H1 (cell line): ENCODE results near the gene ZNF629. TPM values are rescaled to one million over a fixed set of nuclear protein-coding genes. Genes with fewer than 3 reads are reported as not detected.

ENCODE experiments used
- CTCF ChIA-PET: fragments of 300-600 bp; sonication (Branson Sonifier 250); formaldehyde crosslinking; loops from one replicate; lab custom pipeline; 2021; ENCODE audit not compliant: partially characterized antibody; lab: Charles Lee
- POLR2A ChIA-PET: fragments of 300-600 bp; sonication (Branson Sonifier 250); formaldehyde crosslinking; loops from one replicate; lab custom pipeline; 2021; ENCODE audit warnings: inconsistent platforms; ENCODE audit not compliant: partially characterized antibody; lab: Charles Lee
- DNase-seq, 2 experiments: peaks; one replicate each; pipeline versions ENCODE4 v3.0.0 to v3.0.0-alpha.2; 2010 to 2022; ENCODE audit warnings: low spot score in 2 of 2, low read depth in 1 of 2, mixed read lengths in 1 of 2
- FAIRE-seq: peaks from 2 replicates; lab custom pipeline; 2011; peaks lifted over from hg19 to GRCh38; lab: Jason Lieb, UNC
- H2AFZ ChIP-seq: 2 replicates; pipeline ENCODE4 v1.8.1; 2012; ENCODE audit warnings: low read length, inconsistent platforms
- H2AK5ac ChIP-seq: 2 replicates; pipeline ENCODE4 v1.6.1; 2013; ENCODE audit warnings: low read depth, low read length
- H2BK120ac ChIP-seq: replicated peaks from 2 replicates; pipeline ENCODE3; 2013; ENCODE audit warnings: low read depth, low read length, inconsistent platforms
- H2BK12ac ChIP-seq: 2 replicates; pipeline ENCODE4 v1.6.1; 2013; ENCODE audit warnings: low read depth, low read length
- H2BK15ac ChIP-seq: 2 replicates; pipeline ENCODE4 v1.6.1; 2013; ENCODE audit warnings: low read length
- H2BK20ac ChIP-seq: 2 replicates; pipeline ENCODE4 v1.6.1; 2013; ENCODE audit warnings: low read length
- H2BK5ac ChIP-seq: 2 replicates; pipeline ENCODE4 v1.6.1; 2013; ENCODE audit warnings: low read depth, low read length
- H3K14ac ChIP-seq: 2 replicates; pipeline ENCODE4 v1.6.1; 2013; ENCODE audit warnings: inconsistent platforms; ENCODE audit not compliant: insufficient read length
- H3K18ac ChIP-seq: 2 replicates; pipeline ENCODE4 v1.6.1; 2013; ENCODE audit warnings: low read length; ENCODE audit errors: extremely low read depth
- H3K23ac ChIP-seq: 2 replicates; pipeline ENCODE4 v1.6.1; 2013; ENCODE audit warnings: inconsistent platforms; ENCODE audit not compliant: insufficient read length
- H3K23me2 ChIP-seq: 2 replicates; pipeline ENCODE4 v1.6.1; 2013; ENCODE audit warnings: low read depth, low read length
- H3K27ac ChIP-seq: 2 replicates; pipeline ENCODE4 v1.6.1; 2011; ENCODE audit warnings: low read depth, low read length, inconsistent platforms
- H3K27me3 ChIP-seq, 4 experiments: replicated peaks in 1 of 4; 1 replicate in 1 of 4; 2 replicates in 3 of 4; pipeline versions ENCODE4 v1.6.1 to v1.8.1; 2011 to 2013; ENCODE audit warnings: low read length in 3 of 4, mild to moderate bottlenecking in 3 of 4, inconsistent platforms in 2 of 4, mixed read lengths in 2 of 4, moderate library complexity in 1 of 4; ENCODE audit not compliant: control insufficient read depth in 3 of 4, insufficient read depth in 3 of 4; ENCODE audit errors: extremely low read depth in 1 of 4
- H3K36me3 ChIP-seq, 4 experiments: 2 replicates each; pipeline versions ENCODE4 v1.6.1 to v1.8.1; 2011 to 2013; ENCODE audit warnings: mild to moderate bottlenecking in 4 of 4, low read length in 3 of 4, moderate library complexity in 2 of 4, control low read depth in 1 of 4, inconsistent platforms in 1 of 4; ENCODE audit not compliant: insufficient read depth in 4 of 4, control insufficient read depth in 2 of 4
- H3K4ac ChIP-seq: replicated peaks from 2 replicates; pipeline ENCODE3; 2013; ENCODE audit warnings: low read length, low read depth, mixed read lengths, inconsistent platforms; ENCODE audit not compliant: insufficient read length
- H3K4me1 ChIP-seq, 4 experiments: replicated peaks in 1 of 4; 1 replicate in 1 of 4; 2 replicates in 3 of 4; pipeline versions ENCODE4 v1.6.1 to v1.8.1; 2011 to 2013; ENCODE audit warnings: low read length in 3 of 4, inconsistent platforms in 2 of 4, mixed read lengths in 1 of 4; ENCODE audit not compliant: insufficient read depth in 4 of 4, control insufficient read depth in 3 of 4
- H3K4me2 ChIP-seq, 2 experiments: 2 replicates each; pipeline versions ENCODE4 v1.6.1 to v1.8.1; 2011 to 2013; ENCODE audit warnings: low read depth in 2 of 2, low read length in 2 of 2, control low read depth in 1 of 2, inconsistent platforms in 1 of 2, mild to moderate bottlenecking in 1 of 2; ENCODE audit not compliant: insufficient read depth in 1 of 2
- H3K4me3 ChIP-seq, 4 experiments: fragments of 200-600, 300-600 bp in 1 of 4; sonication (generic), shearing (Covaris generic), sonication (Bioruptor Twin) in 1 of 4; 2 replicates each; pipeline versions ENCODE4 v1.5.1 to v1.8.1; 2011 to 2016; ENCODE audit warnings: low read length in 4 of 4, low read depth in 3 of 4, control low read depth in 2 of 4, inconsistent platforms in 2 of 4, mild to moderate bottlenecking in 2 of 4, mixed read lengths in 1 of 4, moderate library complexity in 1 of 4; ENCODE audit not compliant: insufficient read depth in 2 of 4; ENCODE audit errors: extremely low read depth in 1 of 4
- H3K56ac ChIP-seq: replicated peaks from 2 replicates; pipeline ENCODE3; 2013; ENCODE audit warnings: low read depth, mild to moderate bottlenecking, mixed read lengths, low read length, inconsistent platforms; ENCODE audit not compliant: insufficient read length
- H3K79me1 ChIP-seq: 2 replicates; pipeline ENCODE4 v1.6.1; 2013; ENCODE audit warnings: low read depth, low read length, control low read depth
- H3K79me2 ChIP-seq, 2 experiments: 2 replicates each; pipeline versions ENCODE4 v1.6.1 to v1.8.1; 2012 to 2013; ENCODE audit warnings: low read length in 2 of 2, mild to moderate bottlenecking in 2 of 2, inconsistent platforms in 1 of 2; ENCODE audit not compliant: insufficient read depth in 2 of 2, control insufficient read depth in 1 of 2
- H3K9ac ChIP-seq, 4 experiments: replicated peaks in 1 of 4; 1 replicate in 1 of 4; 2 replicates in 3 of 4; pipeline versions ENCODE4 v1.6.1 to v1.8.1; 2011 to 2013; ENCODE audit warnings: low read depth in 3 of 4, low read length in 3 of 4, control low read depth in 2 of 4, mild to moderate bottlenecking in 2 of 4, moderate library complexity in 2 of 4, inconsistent platforms in 1 of 4; ENCODE audit errors: extremely low read depth in 1 of 4
- H3K9me3 ChIP-seq, 2 experiments: 2 replicates each; pipeline versions ENCODE4 v1.6.1 to v1.8.1; 2012 to 2013; ENCODE audit warnings: mild to moderate bottlenecking in 2 of 2, moderate library complexity in 2 of 2, control low read depth in 1 of 2, inconsistent platforms in 1 of 2, low read depth in 1 of 2, low read length in 1 of 2, mixed read lengths in 1 of 2; ENCODE audit not compliant: insufficient read depth in 2 of 2
- H4K20me1 ChIP-seq, 2 experiments: replicated peaks in 1 of 2; 2 replicates each; pipeline versions ENCODE3 to v1.8.1; 2011 to 2013; ENCODE audit warnings: inconsistent platforms in 2 of 2, low read length in 2 of 2, mild to moderate bottlenecking in 1 of 2; ENCODE audit not compliant: insufficient read depth in 2 of 2, control insufficient read depth in 1 of 2
- H4K5ac ChIP-seq: 2 replicates; pipeline ENCODE4 v1.6.1; 2013; ENCODE audit warnings: low read length, low read depth, mixed read lengths, inconsistent platforms; ENCODE audit not compliant: insufficient read length
- H4K8ac ChIP-seq: 2 replicates; pipeline ENCODE4 v1.8.0; 2013; ENCODE audit warnings: mild to moderate bottlenecking, moderate library complexity, low read length, inconsistent platforms; ENCODE audit not compliant: insufficient read depth; ENCODE audit errors: extremely low read depth
- H4K91ac ChIP-seq: replicated peaks from 2 replicates; pipeline ENCODE3; 2013; ENCODE audit warnings: low read length, mixed read lengths, inconsistent platforms; ENCODE audit not compliant: insufficient read length
- CHD2 ChIP-seq: IDR thresholded peaks from 2 replicates; pipeline ENCODE4 v1.6.1; 2012; ENCODE audit warnings: low read length, improper control_type of control experiment
- CREB1 ChIP-seq: IDR thresholded peaks from 2 replicates; pipeline ENCODE4 v1.6.1; 2012; ENCODE audit warnings: inconsistent platforms
- HDAC6 ChIP-seq: IDR thresholded peaks from one replicate; pipeline ENCODE4 v1.7.1; 2012; ENCODE audit warnings: low read depth, mild to moderate bottlenecking, inconsistent platforms, low read length, moderate library complexity
- POLR2A ChIP-seq, 2 experiments: IDR thresholded peaks; 1 replicate in 1 of 2; 2 replicates in 1 of 2; pipeline ENCODE4 v1.6.1; 2011; ENCODE audit warnings: low read depth in 2 of 2, low read length in 2 of 2, mild to moderate bottlenecking in 2 of 2; ENCODE audit errors: control extremely low read depth in 1 of 2
- WGBS, 2 experiments: shearing (Covaris generic) in 1 of 2; methylation state at CpG; one replicate each; pipeline versions ENCODE4 v1.1.6 to v1.1.7; 2013 to 2015; ENCODE audit warnings: low lambda C conversion rate in 2 of 2, mixed read lengths in 2 of 2, inconsistent platforms in 1 of 2, low coverage in 1 of 2, missing lambda C conversion rate in 1 of 2; ENCODE audit not compliant: insufficient replicate concordance in 2 of 2, insufficient coverage in 1 of 2, insufficient read length in 1 of 2; ENCODE audit errors: extremely low coverage in 1 of 2, missing lambda C conversion rate in 1 of 2; 5-methylcytosine and 5-hydroxymethylcytosine counted together
- polyA plus RNA-seq, 7 experiments: library from polyadenylated mRNA; depleted of rRNA in 3 of 7; stranded (reverse) in 5 of 7; unstranded in 2 of 7; fragments of >200 nt in 5 of 7; fragments of 200-250 nt in 2 of 7; gene quantifications; 1 replicate in 5 of 7; 2 replicates in 1 of 7; 4 replicates in 1 of 7; pipeline versions ENCODE4 v1.2.1 to v1.2.3, GENCODE V29; 2011 to 2013; ENCODE audit warnings: missing spikeins in 2 of 7, mixed read lengths in 2 of 7
- total RNA-seq: library from RNA; stranded (reverse); fragmentation: NEBNext Ultra II Directional; extraction: Animal tissue kit (Norgen Biotek cat#: 25700); gene quantifications from 2 replicates; pipeline ENCODE4 v1.2.1, GENCODE V29; 2021

ZNF629 gene
- total and polyA plus RNA-seq, 2 of the 8 experiments (the other 6 are each of a cell fraction or from before 2014, with no cell fraction given), result 11.0 to 19.5 TPM

- Histone ChIP-seq H4K20me1 (peaks cover 5 to 8% of the 10 kb centered on the region in 2 experiments), H3K14ac (no peak within 1 kb of the TSS), H3K18ac (peak within 1 kb of the TSS; percentile 60), H4K91ac (peak within 1 kb of the TSS; percentile 94), H2BK12ac (no peak within 1 kb of the TSS), H3K4ac (no peak within 1 kb of the TSS), H4K5ac (peak within 1 kb of the TSS; percentile 93), H3K23ac (no peak within 1 kb of the TSS), H4K8ac (peak within 1 kb of the TSS; percentile 97), H2BK20ac (no peak within 1 kb of the TSS), H2AK5ac (no peak within 1 kb of the TSS), H3K4me3 (peak within 1 kb of the TSS; percentile 80 to 97 (median 92)), H3K79me1 (peaks cover 3% of the 10 kb centered on the region; the same call in 1 of the 2 replicates), H3K4me2 (peak within 1 kb of the TSS; percentile 68 to 94), H3K27me3 (no peaks in the 10 kb centered on the region; a peak in 1 of 7 replicates), H2AFZ (peak within 1 kb of the TSS; percentile 46; the same call in 1 of the 2 replicates), H3K23me2 (peaks cover 14% of the 10 kb centered on the region), H2BK15ac (no peak within 1 kb of the TSS), H3K9ac (peak within 1 kb of the TSS; percentile 80 to 89 (median 88)), H2BK120ac (no peak within 1 kb of the TSS), H3K27ac (peak within 1 kb of the TSS; percentile 88), H3K56ac (peak within 1 kb of the TSS; percentile 50), H3K79me2 (peaks cover 4 to 20% of the 10 kb centered on the region in 2 experiments; a peak in 2 of 4 replicates), H3K4me1 (peaks cover 0 to 11% (median 2%) of the 10 kb centered on the region in 4 experiments; a peak in 4 of 7 replicates), H2BK5ac (peak within 1 kb of the TSS; percentile 79; the same call in 1 of the 2 replicates), H3K9me3 (no peaks in the 10 kb centered on the region), H3K36me3 (peaks cover 23 to 42% (median 35%) of the 10 kb centered on the region in 4 experiments)
- ChIA-PET POLR2A (interaction anchor here (0.9 to 9.0 kb wide), 7 partner anchors 7 to 26 kb away, joined by 3 to 92 read pairs (median 21); partner anchors contain the start of gene PHKG2), CTCF (interaction anchor here (1.4 to 1.8 kb wide), 2 partner anchors 13 to 16 kb away, joined by 4 to 7 read pairs; no protein-coding TSS in a partner anchor)
- FAIRE-seq (peak; percentile 84), DNase-seq (peak; percentile 86 to 98)
- WGBS, 2 experiments, result 1% methylated on average over 52 of the region's 60 CpGs; no CpG with 5 or more reads in 1 of the 2 experiments
- TF ChIP-seq HDAC6, result no peak
- TF ChIP-seq POLR2A (IDR thresholded peaks at IDR 0.05; ENCODE audit: control extremely low read depth in 1 of 2, low read depth in 2 of 2, low read length in 2 of 2), result peak; percentile 66 to 84
- no peak for TF ChIP-seq CHD2
- TF ChIP-seq CREB1, result peak; percentile 91
These were observed 24.8 kb downstream of the ZNF629 start, which contains the start of the genes CFAP119 and RNF40 for GRCh38 chr16:30761928-30762902. Gene CFAP119 (minus strand): TSS chr16:30762062. CDS start chr16:30761748, 314 bp downstream. Gene RNF40 (plus strand): TSS chr16:30762322. CDS start chr16:30762546, 224 bp downstream.
